IPS DF 4.7 (cell line): ENCODE results near the gene ARFGEF3.

Source experiments
- DNase-seq: peaks from one replicate; pipeline ENCODE4 v3.0.0-alpha.2; 2013; ENCODE audit warnings: low spot score; ENCODE audit errors: extremely low read depth

Gene ARFGEF3

DNA sequence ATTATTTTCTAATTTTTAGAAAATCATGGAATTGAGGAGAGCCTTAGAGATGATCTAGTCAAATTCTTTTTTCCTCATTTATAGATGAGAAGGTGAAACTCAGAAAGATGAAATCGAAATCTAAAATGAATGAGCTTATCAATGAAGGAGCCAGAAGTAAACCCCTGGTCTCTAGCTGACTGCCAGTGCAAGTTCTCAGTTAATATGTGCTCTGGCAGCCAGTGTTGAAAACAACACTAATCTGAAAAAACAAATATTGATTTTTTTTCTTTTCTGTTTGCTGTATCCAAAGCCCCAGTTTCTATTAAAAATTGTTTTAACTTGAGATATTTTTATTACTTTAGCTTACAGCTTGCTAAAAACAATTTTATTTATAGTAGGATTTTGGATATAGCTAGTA is 78.0 kb downstream of the ARFGEF3 start:
- DNase-seq, result no peak

DNA sequence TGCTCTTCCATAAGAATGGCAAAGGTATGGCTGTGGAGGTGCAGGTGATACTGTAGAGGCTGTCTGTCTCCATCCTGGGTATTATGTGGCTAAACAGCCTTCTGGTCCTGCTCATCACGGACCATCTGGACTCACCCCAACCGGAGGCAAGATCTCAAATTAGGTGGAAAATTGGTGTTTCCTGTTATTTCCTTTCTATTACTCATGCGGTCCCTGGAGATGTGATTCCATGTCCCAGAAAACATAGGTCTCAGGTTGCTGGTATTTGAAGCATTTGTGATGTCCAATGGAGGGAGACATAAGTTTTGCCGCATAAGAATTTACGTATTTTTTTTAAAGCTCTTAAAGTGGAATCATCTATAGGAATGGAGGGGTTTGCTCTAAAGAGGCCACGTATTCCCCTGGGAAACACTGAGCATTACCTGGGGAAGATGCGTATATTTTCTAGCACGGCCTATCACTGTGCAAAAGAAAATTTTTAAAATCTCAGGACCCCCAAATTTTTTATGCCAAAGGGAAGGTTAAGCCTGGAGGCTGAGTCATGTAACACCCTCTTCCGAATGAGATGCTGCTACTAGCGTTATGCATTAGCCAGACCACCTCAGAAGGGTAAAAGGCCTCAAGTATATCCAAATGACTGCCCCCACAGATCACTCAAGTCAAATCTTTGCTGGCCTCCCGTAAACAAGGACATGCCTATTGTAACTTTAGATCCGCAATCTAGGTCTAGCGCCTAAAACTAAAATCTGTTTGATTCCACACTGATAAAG is 78.9 kb downstream of the ARFGEF3 start:
- no peak for DNase-seq

DNA sequence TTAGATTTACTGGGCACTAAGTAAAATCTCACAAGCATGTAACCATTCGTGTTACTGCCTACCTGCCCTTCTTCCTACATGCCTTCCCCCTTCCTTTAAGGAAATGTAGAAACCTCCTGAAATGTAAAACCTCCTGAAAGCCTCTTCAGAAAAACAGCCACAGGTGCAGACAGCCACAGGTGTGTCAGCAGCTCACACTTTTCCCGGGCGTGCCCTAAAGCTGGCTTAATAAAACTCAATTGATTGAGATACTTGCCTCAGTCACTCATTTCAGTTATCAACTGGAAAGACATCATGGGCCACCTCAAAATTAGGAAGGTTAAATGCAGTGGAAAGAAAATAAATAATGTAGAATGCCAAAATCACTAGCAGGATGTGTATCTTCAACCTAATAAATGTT is 79.6 kb downstream of the ARFGEF3 start:
- DNase-seq, result no peak

DNA sequence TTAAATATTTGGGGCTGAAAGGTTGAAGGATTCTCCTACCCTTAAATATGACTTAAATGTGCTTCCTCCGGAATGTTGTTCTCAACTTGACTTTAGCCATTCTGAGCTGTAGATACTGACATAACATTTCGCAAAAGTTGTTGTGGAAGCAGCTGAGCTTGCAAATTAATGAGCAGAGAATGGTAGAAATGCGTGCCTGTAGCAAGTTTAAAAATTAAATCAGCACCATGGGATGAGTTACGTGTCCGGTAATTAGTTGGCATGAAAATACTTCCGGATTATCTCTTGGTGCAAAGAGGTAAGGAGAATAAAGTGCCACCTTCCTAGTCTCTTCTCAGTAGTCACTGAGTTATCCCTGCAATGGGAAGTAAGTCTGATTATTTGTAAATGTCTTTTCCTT is 80.2 kb downstream of the ARFGEF3 start:
- DNase-seq, result no peak

DNA sequence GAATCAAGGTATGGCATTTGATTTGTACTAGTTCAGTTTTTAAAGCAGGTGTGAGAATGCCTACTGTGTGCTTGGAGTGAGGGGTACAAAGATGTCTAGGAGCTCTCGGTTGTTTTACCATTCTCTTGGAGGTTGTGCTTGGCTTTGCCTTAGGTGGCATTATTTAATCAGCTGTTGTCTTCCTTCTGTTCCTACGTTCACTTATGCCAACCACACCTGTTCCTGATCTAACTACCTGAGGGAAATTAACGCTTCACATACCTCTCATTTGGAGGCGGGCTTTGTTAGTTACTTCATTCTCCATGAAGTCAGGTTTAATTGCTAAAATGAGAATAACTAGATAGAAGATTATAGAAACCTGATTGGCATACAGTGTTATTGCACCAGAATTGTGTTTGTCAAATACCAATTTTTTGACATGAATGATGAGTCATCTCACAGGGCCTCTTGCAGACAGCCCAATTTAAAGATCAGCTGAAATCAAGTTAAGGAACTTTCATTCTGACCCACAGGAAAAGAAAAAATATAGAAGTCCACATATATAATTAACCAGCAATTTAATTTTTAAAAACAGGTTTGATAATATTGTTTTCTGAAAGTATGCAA is 81.4 kb downstream of the ARFGEF3 start:
- DNase-seq, result no peak

DNA sequence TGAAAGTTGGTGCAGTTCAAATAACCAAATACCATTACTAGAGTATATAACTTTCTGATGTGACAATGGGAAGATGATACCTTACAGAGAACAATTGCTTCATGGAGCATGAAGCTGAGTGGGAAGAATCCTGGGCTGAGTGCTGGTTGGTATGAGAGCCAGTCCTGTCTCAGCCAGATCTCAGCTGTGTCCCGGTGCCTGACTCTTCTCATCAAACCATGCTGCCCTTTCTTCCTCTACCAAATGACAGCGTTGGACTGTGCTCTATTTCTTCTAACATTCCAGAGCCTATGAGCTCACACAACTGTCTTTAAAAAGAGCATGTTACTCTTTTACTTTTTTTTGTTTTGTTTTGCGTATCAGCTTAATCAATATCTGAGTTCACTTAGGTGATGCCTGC is 84.0 kb downstream of the ARFGEF3 start:
- no peak for DNase-seq

DNA sequence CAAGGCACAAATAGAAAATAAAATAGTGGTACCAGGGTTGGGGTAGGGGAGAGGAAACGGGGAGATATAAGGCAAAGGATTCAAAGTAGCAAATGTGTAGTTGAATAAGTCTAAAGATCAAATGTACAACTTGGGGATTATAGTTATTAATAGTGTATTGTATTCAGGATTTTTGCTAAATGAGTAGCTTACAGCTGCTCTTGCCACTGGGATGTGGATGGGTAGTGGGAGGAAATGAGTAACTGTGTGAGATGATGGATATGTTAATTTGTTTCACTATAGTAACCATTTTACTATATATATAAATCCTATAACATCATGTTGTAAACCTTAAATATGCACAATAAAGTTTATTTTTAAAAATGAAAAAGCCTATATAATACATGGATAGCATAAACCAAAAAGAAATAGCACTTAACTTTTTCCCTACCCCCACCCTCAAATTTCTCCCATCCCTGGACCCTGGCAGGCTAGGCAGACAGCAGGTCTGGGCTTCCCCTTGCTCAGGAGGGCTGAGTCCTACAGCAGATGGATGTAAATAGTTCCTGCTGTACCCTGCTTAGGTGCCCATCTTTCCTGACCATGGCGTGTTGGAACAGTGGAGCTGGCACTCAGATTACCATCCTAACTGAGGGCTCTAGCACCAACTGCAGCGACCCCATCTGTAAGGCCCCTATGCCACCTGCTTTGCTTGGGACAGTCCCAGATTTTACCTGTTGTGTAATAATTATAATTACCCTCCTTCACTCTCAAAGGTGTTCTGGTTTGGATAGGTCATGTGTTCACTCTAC is 85.1 kb downstream of the ARFGEF3 start:
- DNase-seq, result no peak

DNA sequence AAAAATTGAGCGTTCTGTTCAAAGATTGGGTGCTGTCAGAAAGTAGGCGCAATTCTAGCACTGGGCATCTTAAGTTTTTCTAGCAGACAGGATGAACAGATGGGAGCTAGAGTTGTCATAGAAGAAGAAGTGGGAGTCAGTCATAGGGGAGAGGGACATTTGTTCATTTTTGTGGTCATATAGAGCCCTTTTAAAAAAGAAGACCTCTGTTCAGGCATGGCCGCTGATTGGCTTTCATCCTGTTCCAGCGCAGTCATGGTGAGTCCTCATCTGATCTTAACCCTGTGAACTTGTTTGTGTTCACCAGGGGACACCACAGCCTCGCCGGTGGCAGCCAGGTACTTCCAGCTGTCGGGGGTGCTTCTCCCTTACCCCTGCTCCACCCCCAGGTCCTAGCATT is 86.3 kb downstream of the ARFGEF3 start:
- DNase-seq, result no peak

DNA sequence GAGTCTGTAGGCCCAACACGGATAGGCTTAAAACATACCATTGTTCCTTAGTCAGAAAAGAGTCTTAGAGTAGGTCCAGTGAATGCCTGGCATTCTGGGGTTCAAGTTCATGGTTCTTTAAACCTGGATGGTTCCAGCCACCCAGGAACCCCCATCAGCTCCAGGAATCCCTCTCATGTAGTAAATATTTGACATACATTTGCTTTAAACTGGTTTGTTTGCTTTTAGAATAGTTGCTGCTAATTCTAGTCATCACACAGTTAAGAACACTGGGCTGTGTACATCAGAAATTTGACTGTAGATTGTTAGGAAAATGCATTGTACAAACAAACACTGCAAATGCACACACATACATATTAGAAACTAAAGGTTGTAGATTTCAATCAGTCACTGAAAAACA is 87.1 kb downstream of the ARFGEF3 start:
- DNase-seq, result no peak

DNA sequence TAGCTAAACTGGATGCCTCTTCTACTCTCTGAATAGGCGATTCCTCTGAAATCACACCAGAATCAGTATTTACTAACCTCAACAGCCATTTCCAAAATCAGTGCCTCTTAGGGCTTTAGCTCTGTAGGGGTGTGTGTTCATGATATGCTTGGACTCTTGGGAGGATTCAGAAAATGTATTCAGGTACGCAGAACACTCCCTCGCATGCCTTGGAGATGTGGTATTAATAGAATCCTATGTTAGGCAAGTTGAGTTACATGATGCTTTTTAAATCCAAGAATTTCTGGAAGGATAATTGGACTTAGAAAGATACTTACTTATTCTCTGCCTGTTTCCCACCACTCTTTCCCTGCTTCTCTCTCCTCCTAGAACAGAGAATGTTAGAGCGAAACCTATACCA is 88.3 kb downstream of the ARFGEF3 start:
- no peak for DNase-seq

DNA sequence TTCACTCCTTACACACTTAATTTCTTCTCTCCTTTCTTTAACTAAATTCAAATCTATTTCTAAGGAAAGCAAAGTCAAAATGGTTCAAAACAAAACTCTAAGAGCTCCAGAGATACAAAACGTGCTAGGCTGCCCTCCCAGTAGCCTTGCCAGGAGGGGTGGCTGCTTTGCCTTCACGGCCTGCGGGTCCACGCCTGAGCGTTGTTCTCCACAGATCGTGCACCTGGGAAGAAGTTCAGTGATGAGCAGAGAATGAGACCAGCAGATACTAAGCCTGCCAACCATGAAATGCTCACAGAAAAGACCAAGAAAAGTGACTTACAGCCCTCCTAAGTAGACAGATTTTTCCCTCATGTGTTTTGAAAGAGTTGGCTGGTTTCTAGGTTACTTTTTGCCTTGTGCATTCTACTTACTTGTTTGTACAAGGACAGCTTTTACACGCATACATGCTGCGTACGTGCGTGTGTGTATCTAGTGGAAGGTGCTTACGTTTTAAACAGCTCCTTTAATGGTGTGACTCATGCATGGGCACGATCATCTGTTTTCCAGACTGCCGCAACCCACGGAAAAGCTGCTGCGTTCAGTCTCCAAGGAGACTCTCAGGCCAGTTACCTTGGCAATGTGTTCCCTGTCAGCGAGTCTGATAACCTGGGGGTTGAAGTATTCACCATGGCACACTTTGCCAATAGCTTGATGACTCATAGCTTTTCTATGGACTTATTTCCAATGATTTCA is 88.9 kb downstream of the ARFGEF3 start:
- no peak for DNase-seq

DNA sequence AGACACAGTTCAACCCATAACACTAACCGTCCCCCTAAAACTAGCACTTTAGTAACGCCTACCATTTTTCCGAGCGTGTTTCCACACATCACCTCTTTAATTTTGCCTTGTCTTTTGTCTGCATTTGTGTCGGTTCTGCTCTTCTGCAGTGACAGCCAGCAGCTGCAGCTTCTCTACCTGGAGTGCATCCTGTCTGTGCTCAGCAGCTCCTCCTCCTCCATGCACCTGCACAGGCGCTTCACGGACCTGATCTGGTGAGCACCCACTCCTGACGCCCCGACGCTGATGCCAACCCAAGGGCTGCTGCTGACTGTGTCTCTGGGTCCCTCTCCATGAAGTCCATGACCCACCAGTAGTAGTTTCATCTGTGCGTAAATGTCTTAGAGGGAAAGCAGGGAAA is 92.0 kb downstream of the ARFGEF3 start:
- DNase-seq, result no peak

DNA sequence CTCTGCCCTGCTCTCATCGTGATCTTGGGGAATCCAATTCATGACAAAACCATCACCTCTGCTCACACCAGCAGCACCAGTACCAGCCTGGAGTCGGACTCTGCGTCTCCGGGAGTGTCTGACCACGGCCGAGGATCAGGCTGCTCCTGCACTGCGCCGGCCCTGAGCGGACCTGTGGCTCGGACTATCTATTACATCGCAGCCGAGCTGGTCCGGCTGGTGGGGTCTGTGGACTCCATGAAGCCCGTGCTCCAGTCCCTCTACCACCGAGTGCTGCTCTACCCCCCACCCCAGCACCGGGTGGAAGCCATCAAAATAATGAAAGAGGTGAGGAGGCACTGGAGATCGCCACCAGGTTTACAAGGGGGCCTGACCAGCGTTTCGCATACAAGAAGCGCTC is 93.7 kb downstream of the ARFGEF3 start:
- DNase-seq, result no peak

DNA sequence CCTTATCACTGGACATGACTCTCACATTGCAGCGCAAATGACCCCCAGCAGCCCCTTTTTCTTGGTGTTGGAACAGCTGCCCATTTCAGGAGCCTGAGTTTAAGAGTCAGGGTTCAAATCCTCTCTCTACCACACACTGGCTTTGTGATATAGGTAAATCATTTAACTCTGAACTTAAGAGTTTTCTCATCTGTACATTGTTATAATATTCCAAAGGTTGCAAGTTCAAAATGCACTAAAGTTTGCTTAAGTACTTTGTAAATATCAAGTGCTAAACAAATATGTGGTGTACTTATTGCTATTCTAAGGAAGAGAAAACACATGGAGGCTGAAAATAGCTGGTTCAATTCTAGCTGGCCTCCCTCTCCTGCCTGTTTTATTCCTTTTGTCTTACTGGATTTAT is 95.9 kb downstream of the ARFGEF3 start:
- DNase-seq, result no peak

DNA sequence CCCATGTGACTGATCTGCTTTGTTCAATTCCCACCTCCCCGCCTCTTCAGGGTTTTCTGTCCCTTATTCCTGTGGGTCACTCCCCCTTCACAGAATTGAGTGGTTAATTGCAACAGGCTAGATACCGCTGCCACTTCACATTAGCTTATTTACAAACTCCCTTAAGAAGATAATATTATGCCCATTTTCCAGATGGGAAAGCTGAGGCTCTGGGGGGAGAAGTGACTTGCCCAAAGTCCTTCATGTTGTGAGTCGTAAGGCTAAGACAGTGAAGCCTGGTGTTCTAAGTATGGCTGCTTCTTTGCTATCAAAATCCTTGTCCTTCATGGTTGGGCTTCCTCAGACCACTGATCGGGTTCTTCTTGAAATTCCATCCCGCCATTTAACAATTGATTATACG is 96.5 kb downstream of the ARFGEF3 start:
- no peak for DNase-seq

DNA sequence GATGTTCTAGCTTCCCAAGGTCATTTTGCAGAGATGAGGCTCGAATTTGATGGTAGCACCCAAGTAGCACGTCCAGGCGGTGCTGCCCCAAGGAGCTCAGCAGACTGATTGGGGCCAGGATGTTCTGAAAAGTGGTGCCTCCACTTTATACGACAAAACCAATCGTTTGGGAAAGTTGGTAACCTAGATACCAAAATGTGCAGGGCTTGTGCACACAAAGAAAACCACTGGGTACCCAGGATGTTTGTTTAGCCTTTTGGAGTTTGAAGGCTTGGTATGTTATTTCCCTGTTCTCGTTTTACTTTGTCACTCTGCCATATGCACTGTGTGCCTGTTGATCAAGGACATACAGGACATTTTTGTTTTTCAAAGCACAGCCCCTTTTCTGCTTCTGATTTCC is 97.3 kb downstream of the ARFGEF3 start:
- no peak for DNase-seq

DNA sequence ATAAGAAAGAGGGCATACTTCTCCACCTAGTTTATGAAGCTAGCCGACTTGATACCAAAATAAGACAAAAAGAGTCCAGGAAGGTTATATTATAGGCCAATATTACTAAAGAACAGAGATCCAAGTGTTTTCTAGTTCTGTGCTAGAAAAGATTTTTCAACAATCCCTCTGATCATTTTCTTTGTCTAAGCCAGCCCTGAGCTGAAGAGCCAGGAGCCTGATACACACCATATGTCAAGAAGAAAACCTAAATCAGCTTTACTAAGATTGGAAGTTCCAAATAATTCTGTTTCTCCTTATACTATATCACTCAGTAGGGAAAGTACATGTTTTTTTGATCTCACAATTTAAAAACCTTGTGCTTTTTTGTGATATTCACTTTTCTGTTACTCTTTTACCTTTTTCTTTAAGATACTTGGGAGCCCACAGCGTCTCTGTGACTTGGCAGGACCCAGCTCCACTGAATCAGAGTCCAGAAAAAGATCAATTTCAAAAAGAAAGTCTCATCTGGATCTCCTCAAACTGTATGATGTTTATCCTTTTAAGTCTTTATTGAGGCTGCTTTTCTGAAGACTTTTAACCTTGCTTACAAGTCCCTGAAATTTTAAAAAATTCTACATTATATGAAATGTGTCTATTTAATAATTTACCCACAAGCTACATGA is 99.5 kb downstream of the ARFGEF3 start:
- no peak for DNase-seq

DNA sequence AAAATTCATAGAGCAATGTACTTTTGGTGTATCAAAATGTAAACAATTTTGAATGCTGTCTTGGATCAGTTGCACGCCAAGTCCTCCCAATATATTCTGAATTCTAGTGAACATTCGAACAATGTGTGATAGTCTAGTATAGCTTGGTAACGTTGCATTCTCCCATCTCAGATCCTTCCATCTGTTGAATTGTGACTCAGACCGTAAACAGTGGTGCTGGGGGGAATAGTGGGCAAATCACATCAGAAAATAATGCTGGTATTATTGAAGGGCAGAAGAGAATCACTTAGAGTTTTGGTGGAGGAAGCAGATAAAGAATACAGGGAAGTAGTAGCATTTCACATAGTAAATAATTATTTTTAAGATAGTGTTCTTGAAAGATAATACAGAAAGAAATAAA is 102.2 kb downstream of the ARFGEF3 start:
- no peak for DNase-seq

DNA sequence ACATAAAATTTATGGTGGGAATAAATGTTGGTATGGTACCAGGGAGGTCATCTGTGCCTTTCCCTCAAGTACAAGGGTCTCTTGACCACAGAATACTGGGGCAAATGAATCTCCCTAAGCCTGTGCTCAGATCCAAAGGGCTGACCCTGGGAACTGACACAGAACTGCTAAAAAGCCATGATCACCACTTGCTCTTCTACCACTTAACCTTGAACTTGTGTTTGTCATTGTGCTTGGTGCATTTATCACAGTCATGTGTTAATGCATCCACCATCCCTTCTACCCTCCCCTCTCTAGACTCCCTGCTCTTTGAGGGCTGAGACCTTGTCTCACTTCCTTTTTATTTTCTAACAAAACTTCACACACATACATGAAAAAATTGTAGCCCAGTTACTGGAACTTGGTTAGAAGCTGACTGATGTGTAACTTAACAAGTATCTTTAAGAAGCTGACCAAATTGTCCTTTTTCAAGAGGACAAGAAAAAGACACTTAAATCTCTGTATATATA is 102.7 kb downstream of the ARFGEF3 start:
- DNase-seq, result no peak

DNA sequence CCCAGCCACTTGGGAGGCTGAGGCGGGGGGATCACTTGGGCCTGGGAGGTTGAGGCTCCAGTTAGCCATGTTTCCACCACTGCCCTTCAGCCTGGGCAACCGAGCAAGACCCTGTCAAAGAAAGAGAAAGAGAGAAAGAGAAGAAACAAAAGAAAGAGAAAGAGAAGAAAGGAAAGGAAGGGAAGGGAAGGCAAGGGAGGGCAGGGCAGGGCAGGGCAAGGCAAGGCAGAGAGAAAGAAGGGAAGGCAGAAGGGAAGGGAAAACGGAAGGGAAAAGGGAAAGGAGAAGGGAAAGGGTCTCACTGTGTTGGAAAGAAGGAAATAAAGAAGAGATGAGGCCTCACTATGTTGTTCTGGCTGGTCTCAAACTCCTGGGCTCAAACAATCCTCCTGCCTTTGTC is 104.4 kb downstream of the ARFGEF3 start:
- no peak for DNase-seq
